GM12874 (cell line): ENCODE results near the gene ADGRG3.

Source experiments
- TF ChIP-seq, protein P1 (sequence below): IDR thresholded peaks from 2 replicates; pipeline ENCODE4 v1.5.1; 2011; ENCODE audit warnings: low read depth, mild to moderate bottlenecking, control low read depth, low read length, moderate library complexity; ENCODE audit not compliant: insufficient read depth

Gene ADGRG3

DNA sequence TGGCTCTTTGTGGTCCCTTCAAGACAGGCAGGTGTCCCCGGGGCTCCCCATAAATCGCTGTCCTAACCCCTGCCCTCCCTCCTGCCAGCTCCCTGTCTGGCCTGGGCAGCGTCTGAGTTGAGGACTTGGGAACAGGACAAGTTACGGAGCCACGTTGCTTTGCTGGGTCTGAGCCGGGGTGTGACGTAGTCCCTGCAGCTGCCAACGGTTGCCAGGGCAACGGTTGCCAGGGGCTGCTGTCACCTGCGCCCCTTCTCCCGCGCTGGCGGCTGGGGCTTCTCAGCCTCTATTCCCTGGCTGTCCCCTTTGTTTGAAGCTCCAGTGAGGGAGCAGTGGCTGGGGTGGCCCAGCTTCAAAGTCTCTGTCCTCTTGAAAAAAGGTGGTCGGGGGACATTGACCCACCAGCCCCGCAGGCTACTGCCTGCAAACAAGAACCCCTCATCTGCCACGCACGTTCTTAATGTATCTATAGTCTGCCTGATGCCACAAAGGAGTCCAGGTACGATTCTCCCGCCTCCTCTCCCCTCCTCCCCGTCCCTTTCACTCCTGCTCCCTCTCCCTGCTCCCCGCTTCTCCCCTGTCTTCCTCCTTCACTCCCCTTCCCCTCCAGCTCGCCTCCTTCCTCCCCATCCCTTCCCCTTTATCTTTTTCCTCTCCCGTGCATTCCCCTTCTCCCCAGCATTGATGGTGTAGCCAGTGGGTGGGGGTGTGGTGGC lies 28.8 kb upstream of the ADGRG3 start:
- TF ChIP-seq, protein P1, sequence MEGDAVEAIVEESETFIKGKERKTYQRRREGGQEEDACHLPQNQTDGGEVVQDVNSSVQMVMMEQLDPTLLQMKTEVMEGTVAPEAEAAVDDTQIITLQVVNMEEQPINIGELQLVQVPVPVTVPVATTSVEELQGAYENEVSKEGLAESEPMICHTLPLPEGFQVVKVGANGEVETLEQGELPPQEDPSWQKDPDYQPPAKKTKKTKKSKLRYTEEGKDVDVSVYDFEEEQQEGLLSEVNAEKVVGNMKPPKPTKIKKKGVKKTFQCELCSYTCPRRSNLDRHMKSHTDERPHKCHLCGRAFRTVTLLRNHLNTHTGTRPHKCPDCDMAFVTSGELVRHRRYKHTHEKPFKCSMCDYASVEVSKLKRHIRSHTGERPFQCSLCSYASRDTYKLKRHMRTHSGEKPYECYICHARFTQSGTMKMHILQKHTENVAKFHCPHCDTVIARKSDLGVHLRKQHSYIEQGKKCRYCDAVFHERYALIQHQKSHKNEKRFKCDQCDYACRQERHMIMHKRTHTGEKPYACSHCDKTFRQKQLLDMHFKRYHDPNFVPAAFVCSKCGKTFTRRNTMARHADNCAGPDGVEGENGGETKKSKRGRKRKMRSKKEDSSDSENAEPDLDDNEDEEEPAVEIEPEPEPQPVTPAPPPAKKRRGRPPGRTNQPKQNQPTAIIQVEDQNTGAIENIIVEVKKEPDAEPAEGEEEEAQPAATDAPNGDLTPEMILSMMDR, result no peak

DNA sequence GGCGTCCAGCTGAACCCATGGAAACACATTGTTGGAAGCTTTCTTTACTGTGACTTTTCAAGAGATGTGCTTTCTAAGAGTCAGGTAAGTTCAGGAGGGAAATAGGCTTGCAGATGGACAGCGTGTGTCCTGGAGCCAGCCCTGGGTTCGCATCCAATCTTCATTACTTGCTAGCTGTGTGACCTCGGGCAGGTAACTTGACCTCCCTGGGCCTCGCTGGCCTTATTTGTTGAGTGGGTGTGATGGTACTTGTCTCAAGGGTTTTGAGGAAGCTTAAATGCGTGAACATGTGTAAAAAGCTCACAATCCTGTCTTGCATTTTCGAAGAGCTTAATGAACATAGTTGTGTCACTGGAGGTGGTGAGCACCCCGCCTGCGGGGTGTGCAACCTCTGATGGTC lies 27.9 kb upstream of the ADGRG3 start:
- TF ChIP-seq, protein P1, result no peak

DNA sequence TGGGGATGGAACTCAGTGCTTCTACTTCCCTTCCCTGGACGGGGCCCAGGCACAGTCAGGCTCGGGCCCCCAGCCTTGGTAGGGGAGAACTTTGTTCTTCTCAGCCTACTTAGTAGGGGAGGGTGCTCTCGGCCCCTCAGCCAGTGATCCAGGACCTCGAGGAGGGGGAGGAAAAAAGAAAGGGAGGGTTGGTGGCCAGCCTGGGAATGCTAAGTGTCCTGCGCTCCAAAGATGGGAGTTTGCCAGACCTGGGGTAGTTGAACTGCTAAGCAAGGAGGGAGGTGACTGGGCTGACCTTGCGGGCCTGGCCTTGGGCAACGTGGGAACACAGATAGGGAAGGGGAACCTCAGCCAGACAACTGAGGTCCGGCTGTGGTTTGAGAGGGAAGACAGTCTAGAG lies 27.5 kb upstream of the ADGRG3 start:
- TF ChIP-seq, protein P1, result no peak

DNA sequence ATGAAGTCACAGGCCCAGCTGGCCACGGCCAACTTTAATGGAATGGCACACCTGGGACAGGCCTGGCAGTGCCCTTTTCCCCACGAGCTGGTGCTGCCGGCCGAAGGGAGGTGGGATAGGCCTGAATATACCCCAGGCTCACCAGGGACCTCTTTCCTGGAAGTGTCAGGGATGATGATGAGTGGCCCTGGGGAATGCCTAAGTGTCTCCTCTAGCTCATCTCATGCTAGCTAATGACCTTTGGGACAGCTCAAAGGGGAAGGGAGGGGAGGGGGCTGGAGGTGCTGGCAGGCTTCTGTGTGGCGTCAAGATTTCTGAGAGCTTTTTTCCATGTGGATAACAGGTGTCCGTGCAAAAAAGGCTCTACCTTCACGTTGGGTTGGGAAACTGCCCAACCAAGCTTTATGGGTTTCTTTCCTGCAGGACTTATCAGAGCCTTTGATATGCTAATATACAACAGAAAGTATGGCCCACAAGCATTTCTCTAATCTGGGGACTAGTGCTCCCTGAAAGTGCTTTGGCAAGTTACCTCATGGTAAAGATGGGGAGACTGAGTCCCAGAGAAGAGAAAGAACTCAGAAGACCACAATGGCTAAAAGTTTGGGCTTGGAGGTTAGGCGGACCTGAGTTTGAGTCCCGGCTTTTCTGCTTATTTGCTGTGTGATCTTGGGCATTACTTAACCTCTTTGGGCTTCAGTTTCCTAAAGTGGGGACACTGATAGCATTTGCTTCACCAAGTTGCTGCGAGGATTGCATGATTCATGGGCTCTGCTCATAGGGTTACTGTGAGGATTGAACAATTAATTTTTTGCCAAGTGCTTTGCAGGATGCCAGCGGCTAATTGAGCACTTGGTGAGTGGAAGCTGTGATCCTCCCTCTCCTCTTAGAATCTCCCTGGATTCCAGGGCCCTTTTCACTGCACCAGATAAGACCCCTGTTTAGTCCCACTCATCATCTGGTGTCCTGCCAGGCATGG lies 25.7 kb upstream of the ADGRG3 start:
- TF ChIP-seq, protein P1, result no peak

DNA sequence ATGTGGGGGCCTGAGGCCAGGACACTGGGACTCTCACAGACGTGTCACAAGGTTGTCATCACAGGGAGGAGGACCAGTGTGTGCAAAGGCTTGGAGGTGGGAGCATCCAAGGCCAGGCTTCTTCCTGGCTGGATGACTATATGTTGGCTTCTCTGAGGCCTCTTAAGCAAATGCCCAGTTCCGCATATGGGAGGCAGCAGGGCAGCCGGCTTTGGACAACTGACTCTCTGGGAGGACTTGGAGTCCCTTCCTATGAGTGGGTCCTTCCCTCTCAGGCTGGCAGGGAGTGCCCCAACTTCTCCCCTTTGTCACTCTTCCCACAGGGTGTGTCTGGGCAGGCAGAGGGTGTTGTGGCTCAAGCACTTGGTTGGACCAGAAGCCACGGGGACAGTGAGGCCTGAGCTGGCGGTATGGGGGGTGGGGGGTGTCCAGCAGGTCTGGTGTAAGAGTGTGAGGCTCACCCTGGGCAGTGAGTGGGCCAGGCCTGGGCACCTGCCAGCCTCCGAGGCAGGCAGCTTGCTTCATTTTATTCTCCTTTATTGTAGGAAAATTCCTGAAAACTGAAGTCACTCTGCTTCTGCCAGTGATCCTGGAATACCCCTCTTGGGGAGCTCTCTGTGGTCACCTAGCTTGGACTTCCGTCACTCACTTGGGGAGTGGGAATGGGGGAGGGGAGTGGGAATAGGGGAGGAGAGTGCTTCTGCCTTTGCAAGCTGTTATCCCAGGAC lies 24.8 kb upstream of the ADGRG3 start:
- TF ChIP-seq, protein P1, result no peak

DNA sequence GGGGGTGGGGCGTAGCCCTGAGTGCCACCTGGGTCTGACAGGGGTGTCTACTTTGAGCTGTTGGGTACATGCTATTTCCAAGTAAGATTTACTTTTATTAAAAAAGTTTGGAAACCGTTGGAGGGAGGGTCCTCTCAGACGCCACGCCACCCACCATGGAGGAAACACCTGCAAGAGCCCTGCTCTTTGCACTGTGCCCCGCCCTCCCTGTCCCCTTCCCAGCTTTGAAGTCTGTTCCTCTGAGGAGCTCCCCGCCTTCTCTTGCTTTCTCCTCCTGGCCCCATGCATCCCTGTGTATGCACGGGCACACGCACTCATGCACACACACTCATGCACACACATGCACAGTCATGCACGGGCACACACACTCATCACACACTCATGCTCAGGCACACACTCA lies 24.2 kb upstream of the ADGRG3 start:
- TF ChIP-seq, protein P1, result no peak
